WI38 (cell line): ENCODE data around the gene FTSJ3.

ENCODE experiments used
- H3K4me3 ChIP-seq: 2 replicates; pipeline ENCODE4 v1.5.1; 2011; ENCODE audit warnings: low read depth, mild to moderate bottlenecking, control low read depth, low read length
- TF ChIP-seq, protein P1 (sequence below): IDR thresholded peaks from 2 replicates; pipeline ENCODE4 v1.5.1; 2012; ENCODE audit warnings: low read depth, mild to moderate bottlenecking, control low read depth, low read length

Gene FTSJ3

DNA sequence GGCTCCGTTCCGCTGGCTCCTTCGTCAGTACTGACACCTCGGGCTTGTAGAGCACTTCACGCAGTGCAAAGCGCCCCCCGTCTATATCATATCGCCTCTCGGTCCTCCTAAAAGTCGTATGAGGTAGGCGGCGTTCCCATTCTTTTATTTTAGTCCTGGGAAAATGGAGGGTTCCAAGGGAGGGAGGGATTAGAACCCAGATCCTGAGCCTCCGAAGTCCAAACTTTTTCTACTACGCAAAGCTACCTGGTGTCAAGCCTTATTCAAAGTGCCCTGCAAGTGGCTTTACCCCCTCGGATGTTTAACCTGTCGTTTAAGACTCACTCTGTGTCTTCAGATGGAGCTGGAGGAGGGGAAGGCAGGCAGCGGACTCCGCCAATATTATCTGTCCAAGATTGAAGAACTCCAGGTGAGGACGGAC, 348 bp upstream of the FTSJ3 start:
- TF ChIP-seq, protein P1, sequence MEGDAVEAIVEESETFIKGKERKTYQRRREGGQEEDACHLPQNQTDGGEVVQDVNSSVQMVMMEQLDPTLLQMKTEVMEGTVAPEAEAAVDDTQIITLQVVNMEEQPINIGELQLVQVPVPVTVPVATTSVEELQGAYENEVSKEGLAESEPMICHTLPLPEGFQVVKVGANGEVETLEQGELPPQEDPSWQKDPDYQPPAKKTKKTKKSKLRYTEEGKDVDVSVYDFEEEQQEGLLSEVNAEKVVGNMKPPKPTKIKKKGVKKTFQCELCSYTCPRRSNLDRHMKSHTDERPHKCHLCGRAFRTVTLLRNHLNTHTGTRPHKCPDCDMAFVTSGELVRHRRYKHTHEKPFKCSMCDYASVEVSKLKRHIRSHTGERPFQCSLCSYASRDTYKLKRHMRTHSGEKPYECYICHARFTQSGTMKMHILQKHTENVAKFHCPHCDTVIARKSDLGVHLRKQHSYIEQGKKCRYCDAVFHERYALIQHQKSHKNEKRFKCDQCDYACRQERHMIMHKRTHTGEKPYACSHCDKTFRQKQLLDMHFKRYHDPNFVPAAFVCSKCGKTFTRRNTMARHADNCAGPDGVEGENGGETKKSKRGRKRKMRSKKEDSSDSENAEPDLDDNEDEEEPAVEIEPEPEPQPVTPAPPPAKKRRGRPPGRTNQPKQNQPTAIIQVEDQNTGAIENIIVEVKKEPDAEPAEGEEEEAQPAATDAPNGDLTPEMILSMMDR = no peak

DNA sequence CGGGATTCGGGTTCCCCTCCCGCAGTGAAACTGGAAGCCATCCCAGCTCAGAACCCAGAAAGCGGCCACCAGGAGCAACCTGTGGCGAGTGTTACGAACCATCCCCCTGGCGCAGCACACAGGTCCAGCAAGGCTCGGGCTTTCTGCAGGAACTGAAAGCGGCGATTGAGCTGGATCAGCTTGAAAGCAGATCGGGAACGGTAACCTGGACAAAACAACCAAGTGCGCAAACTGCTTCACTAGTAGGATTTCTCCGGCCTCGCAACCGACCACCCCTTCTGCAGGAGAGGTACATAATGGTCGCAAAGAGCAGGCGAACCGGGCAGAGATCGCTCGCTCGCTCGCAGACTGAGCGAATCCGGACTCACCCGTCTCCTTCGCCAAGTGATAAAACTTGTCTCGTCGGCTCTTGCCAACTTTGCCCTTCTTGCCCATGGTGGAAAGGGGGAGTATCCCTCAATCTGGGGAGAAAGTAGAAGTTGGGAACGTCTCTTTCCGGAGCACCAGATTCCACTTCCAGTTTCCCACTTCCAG, 928 bp downstream of the FTSJ3 start:
- H3K4me3 ChIP-seq = peak overlapping the region; percentile 96
- TF ChIP-seq, protein P1 = no peak

More for the DNA sequence above, 348 bp upstream of the FTSJ3 start:
- H3K4me3 ChIP-seq = peak overlapping the region; percentile 96

DNA sequence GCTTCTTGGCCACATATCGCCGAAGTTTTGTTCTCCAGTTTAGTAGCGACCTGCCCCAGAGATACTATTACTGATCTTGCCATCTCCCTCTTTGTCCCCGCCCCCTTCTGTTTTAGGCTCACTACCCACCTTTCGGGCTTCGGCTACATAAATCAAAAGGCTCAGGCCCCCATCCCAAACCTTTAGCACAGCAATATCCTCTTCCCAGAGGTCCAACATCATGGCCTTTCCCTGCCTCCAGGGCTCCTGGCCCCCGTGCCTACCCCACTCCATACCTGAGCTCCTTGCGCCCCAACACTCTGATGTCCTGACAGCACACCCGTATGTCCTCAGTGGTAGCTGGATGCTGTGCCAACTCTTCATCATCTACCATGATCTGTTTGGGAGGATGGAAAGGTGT, 3.1 kb downstream of the FTSJ3 start:
- no peak overlapping the region for H3K4me3 ChIP-seq
- TF ChIP-seq, protein P1 = no peak

DNA sequence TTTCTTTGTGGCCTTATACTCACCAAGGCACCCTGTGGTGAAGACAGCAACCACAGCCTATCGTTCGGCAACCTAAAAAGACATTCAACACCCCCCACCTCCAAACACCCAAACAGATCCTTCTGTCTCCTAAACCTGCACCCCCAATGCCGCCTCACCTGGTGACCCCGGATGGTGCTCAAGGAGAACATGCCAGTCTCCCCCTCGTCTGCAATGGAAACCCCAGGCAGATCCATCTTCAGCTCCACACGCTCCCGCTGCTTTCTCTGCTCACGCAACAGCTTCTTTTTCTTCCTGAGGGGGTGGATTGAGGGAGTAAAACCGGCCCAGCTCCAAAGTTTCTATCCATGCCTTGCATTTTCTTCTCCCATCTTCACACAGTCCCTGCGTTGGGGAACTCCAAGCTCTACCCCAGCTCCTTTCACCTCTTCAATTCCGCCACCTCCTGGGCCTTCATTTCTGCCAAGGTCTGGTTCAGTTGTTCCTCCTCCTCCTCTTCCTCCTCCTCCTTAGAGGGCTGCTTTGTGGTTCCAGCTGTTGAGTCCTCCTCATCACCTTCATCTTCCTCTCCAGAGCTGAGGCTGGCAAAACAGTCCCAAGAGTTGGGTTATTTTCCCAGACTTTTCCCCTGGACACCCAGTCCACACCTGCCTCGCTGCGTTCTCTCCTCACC, 3.7 kb downstream of the FTSJ3 start:
- TF ChIP-seq, protein P1 = no peak
- no peak overlapping the region for H3K4me3 ChIP-seq

DNA sequence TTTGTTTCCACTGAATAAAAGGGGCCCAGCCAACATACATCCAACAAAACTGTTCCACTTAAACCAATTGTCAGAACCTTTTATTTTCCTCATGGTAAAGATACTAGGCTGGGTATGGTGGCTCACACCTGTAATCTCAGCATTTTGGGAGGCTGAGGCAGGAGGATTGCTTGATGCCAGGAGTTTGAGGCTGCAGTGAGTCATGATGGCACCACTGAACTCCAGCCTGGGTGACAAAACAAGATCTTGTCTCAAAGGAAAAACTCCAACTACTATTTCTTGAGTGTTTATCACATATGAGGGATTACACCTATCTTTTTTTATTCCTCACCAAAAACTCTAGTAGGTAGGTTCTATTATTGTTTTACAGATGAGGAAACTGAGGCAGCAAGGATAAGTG, 4.9 kb downstream of the FTSJ3 start:
- TF ChIP-seq, protein P1 = no peak
- no peak overlapping the region for H3K4me3 ChIP-seq

DNA sequence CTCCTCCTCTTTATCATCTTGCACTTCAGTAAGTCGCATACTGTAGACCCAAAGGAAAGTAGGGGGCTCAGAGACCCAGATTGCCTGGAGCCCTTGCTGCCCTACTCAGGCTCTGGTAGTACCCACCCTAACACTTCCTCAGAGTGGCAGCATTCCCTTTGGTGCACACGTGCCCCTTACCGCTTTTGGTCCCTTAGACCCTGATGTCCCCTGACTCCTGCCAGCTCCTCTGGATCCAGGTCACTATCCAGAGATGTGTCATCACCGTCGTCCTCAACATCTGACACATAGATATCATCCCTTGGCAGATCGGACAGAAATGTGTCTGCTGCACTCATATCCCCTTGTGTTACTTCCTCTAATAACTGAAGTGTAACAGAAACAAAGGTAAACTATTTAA, 5.7 kb downstream of the FTSJ3 start:
- TF ChIP-seq, protein P1 = no peak
- no peak overlapping the region for H3K4me3 ChIP-seq

DNA sequence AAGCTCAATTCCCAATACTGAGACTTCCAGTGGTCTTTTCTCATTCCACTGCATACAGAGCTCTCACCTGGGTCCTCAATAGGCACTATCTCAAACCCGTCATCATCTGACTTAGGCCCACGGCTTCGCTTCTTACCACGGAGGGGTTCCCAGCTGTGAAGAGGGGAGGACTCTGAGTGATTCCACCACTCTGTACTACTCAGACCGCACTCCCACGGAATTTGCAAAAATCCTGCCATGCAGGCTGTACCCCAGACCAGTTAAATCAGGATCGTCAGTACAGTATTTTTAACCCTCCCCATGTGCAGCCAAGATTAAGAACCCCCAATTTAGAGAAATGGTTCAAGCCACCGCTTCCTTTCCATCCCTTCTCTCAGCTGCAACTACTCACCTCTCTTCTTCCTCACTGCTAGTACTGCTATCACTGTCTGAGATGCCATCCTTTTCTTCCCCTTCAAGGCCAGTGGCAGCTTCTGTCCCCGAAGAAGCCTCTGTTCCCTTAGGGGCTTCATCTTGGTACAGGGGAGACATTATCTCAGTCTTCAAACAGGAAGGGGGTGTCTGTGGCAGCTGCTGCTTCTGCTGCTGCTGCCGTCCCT, 6.4 kb downstream of the FTSJ3 start:
- no peak overlapping the region for H3K4me3 ChIP-seq
- TF ChIP-seq, protein P1 = no peak
